H9 (cell line): ENCODE results near the gene VPS72. TPM values are rescaled to one million over a fixed set of nuclear protein-coding genes. Genes with fewer than 3 reads are reported as not detected.
A peak's percentile ranks its signal among the peaks of the same experiment; 100 is the strongest.

Experiments used
- DNase-seq: peaks from one replicate; pipeline ENCODE4 v3.0.0-alpha.2; 2017
- H2AFZ ChIP-seq: one replicate; pipeline ENCODE4 v1.6.1; 2013; ENCODE audit warnings: mild to moderate bottlenecking, low read length, control low read depth, moderate library complexity
- H2AK5ac ChIP-seq: 2 replicates; pipeline ENCODE4 v1.6.1; 2013; ENCODE audit warnings: low read length, control low read depth, mixed read lengths; ENCODE audit not compliant: insufficient read length
- H2BK120ac ChIP-seq: one replicate; pipeline ENCODE4 v1.6.1; 2013; ENCODE audit warnings: low read depth, mild to moderate bottlenecking, low read length, control low read depth, inconsistent platforms; ENCODE audit not compliant: poor library complexity, severe bottlenecking
- H2BK12ac ChIP-seq: 2 replicates; pipeline ENCODE4 v1.6.1; 2013; ENCODE audit warnings: low read length, control low read depth, mixed read lengths, low read depth; ENCODE audit not compliant: insufficient read length
- H2BK15ac ChIP-seq: 2 replicates; pipeline ENCODE4 v1.6.1; 2013; ENCODE audit warnings: low read depth, low read length, control low read depth
- H2BK20ac ChIP-seq: one replicate; pipeline ENCODE4 v1.6.1; 2013; ENCODE audit warnings: low read depth, mild to moderate bottlenecking, low read length, control low read depth, inconsistent platforms; ENCODE audit not compliant: poor library complexity, severe bottlenecking
- H2BK5ac ChIP-seq: 2 replicates; pipeline ENCODE4 v1.6.1; 2013; ENCODE audit warnings: low read length, control low read depth, mixed read lengths; ENCODE audit not compliant: insufficient read length
- H3K14ac ChIP-seq: 2 replicates; pipeline ENCODE4 v1.6.1; 2013; ENCODE audit warnings: low read length, control low read depth; ENCODE audit not compliant: insufficient read depth
- H3K18ac ChIP-seq: 2 replicates; pipeline ENCODE4 v1.6.1; 2013; ENCODE audit warnings: low read depth, mild to moderate bottlenecking, mixed read lengths, low read length, control low read depth; ENCODE audit not compliant: insufficient read length
- H3K23ac ChIP-seq: 2 replicates; pipeline ENCODE4 v1.6.1; 2013; ENCODE audit warnings: low read length, control low read depth, mixed read lengths, low read depth; ENCODE audit not compliant: insufficient read length
- H3K23me2 ChIP-seq: 2 replicates; pipeline ENCODE4 v1.6.1; 2013; ENCODE audit warnings: low read depth, mild to moderate bottlenecking, mixed read lengths, low read length, control low read depth; ENCODE audit not compliant: insufficient read length, poor library complexity, severe bottlenecking
- H3K27ac ChIP-seq: 2 replicates; pipeline ENCODE4 v1.5.1; 2013; ENCODE audit warnings: low read length, control low read depth, mixed read lengths, low read depth; ENCODE audit not compliant: insufficient read length
- H3K27me3 ChIP-seq: 2 replicates; pipeline ENCODE4 v1.6.1; 2013; ENCODE audit warnings: low read length, control low read depth, inconsistent platforms; ENCODE audit not compliant: insufficient read depth
- H3K4ac ChIP-seq: 2 replicates; pipeline ENCODE4 v1.6.1; 2013; ENCODE audit warnings: low read depth, mild to moderate bottlenecking, control low read depth, inconsistent platforms, low read length, moderate library complexity
- H3K4me1 ChIP-seq: 2 replicates; pipeline ENCODE4 v1.6.1; 2013; ENCODE audit warnings: low read length, control low read depth, inconsistent platforms; ENCODE audit not compliant: insufficient read depth
- H3K4me2 ChIP-seq: 2 replicates; pipeline ENCODE4 v1.6.1; 2013; ENCODE audit warnings: low read length, control low read depth, mixed read lengths; ENCODE audit not compliant: insufficient read length, insufficient read depth
- H3K56ac ChIP-seq: 2 replicates; pipeline ENCODE4 v1.6.1; 2013; ENCODE audit warnings: low read depth, mild to moderate bottlenecking, mixed read lengths, low read length, control low read depth; ENCODE audit not compliant: insufficient read length
- H3K79me1 ChIP-seq: 2 replicates; pipeline ENCODE4 v1.6.1; 2013; ENCODE audit warnings: low read depth, mild to moderate bottlenecking, moderate library complexity, low read length, control low read depth, inconsistent platforms; ENCODE audit not compliant: insufficient read depth, poor library complexity, severe bottlenecking
- H3K79me2 ChIP-seq: 2 replicates; pipeline ENCODE4 v1.6.1; 2013; ENCODE audit warnings: low read length, control low read depth, inconsistent platforms; ENCODE audit not compliant: insufficient read depth
- H3K9ac ChIP-seq: 2 replicates; pipeline ENCODE4 v1.6.1; 2013; ENCODE audit warnings: low read length, control low read depth, mixed read lengths; ENCODE audit not compliant: insufficient read length; ENCODE audit errors: extremely low read depth
- H3K9me3 ChIP-seq: one replicate; pipeline ENCODE4 v1.6.1; 2013; ENCODE audit warnings: low read depth, low read length, inconsistent platforms; ENCODE audit not compliant: control insufficient read depth
- H3T11ph ChIP-seq: one replicate; pipeline ENCODE4 v1.6.1; 2013; ENCODE audit warnings: mild to moderate bottlenecking, low read length, control low read depth, inconsistent platforms
- H4K20me1 ChIP-seq: one replicate; pipeline ENCODE4 v1.6.1; 2013; ENCODE audit not compliant: control insufficient read depth, insufficient read length, insufficient read depth
- H4K5ac ChIP-seq: 2 replicates; pipeline ENCODE4 v1.6.1; 2013; ENCODE audit warnings: low read depth, mild to moderate bottlenecking, mixed read lengths, low read length, control low read depth; ENCODE audit not compliant: insufficient read length
- H4K8ac ChIP-seq: replicated peaks from 2 replicates; pipeline ENCODE4 v1.6.1; 2013; ENCODE audit warnings: low read length, control low read depth, mixed read lengths, low read depth; ENCODE audit not compliant: insufficient read length
- H4K91ac ChIP-seq: 2 replicates; pipeline ENCODE4 v1.6.1; 2013; ENCODE audit warnings: low read depth, mild to moderate bottlenecking, moderate library complexity, mixed read lengths, low read length, control low read depth; ENCODE audit not compliant: insufficient read length
- H3K27ac Mint-ChIP-seq, 3 experiments: 2 replicates in 2 of 3; 3 replicates in 1 of 3; pipeline ENCODE4 v1.8.0; 2020 to 2021; ENCODE audit warnings: mixed read lengths in 3 of 3, mild to moderate bottlenecking in 1 of 3, moderate library complexity in 1 of 3
- H3K27me3 Mint-ChIP-seq: 2 replicates; pipeline ENCODE4 v1.8.0; 2021; ENCODE audit warnings: low read depth, mild to moderate bottlenecking, moderate library complexity, mixed read lengths
- H3K36me3 Mint-ChIP-seq, 3 experiments: 2 replicates in 2 of 3; 3 replicates in 1 of 3; pipeline ENCODE4 v1.8.0; 2020 to 2021; ENCODE audit warnings: low read depth in 3 of 3, mixed read lengths in 3 of 3; ENCODE audit not compliant: insufficient read depth in 1 of 3
- H3K4me1 Mint-ChIP-seq, 2 experiments: 2 replicates each; pipeline ENCODE4 v1.8.0; 2020; ENCODE audit warnings: mixed read lengths in 2 of 2
- H3K4me3 Mint-ChIP-seq, 2 experiments: 2 replicates in 1 of 2; 3 replicates in 1 of 2; pipeline ENCODE4 v1.8.0; 2020 to 2021; ENCODE audit warnings: mild to moderate bottlenecking in 2 of 2, mixed read lengths in 2 of 2, moderate library complexity in 1 of 2
- H3K9me3 Mint-ChIP-seq, 2 experiments: 2 replicates in 1 of 2; 3 replicates in 1 of 2; pipeline ENCODE4 v1.8.0; 2020; ENCODE audit warnings: mild to moderate bottlenecking in 2 of 2, mixed read lengths in 2 of 2, moderate library complexity in 1 of 2
- WGBS: extraction: QIAGEN DNeasy Blood & Tissue Kit; methylation state at CpG from one replicate; pipeline ENCODE4 v1.1.7; 2013; ENCODE audit warnings: missing lambda C conversion rate, low lambda C conversion rate, mixed read lengths; ENCODE audit not compliant: insufficient read length; ENCODE audit errors: extremely low coverage; 5-methylcytosine and 5-hydroxymethylcytosine counted together
- total RNA-seq: library from RNA; stranded (reverse); gene quantifications from 2 replicates; pipeline ENCODE4 v1.2.1, GENCODE V29; 2021
- TF ChIP-seq, protein P1 (sequence below): fragments of 200-600 bp; sonication (generic); conservative IDR thresholded peaks from 3 replicates; pipeline ENCODE4 v1.8.0; 2021; ENCODE audit warnings: antibody characterized with exemption, mild to moderate bottlenecking

Gene VPS72
- total RNA-seq, 1 experiment from 2014 or later, result 91.4 TPM

DNA sequence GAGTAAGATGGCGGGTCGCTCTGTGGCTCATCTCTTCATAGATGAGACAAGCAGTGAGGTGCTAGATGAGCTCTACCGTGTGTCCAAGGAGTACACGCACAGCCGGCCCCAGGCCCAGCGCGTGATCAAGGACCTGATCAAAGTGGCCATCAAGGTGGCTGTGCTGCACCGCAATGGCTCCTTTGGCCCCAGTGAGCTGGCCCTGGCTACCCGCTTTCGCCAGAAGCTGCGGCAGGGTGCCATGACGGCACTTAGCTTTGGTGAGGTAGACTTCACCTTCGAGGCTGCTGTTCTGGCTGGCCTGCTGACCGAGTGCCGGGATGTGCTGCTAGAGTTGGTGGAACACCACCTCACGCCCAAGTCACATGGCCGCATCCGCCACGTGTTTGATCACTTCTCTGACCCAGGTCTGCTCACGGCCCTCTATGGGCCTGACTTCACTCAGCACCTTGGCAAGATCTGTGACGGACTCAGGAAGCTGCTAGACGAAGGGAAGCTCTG lies 31.2 kb downstream of the VPS72 start:
- Mint-ChIP-seq H3K27me3 (no peaks in the 10 kb centered on the region), H3K36me3 (peaks cover 5 to 29% (median 21%) of the 10 kb centered on the region in 3 experiments; a peak in 6 of 7 replicates), H3K27ac (peak overlapping the region in 1 of 3 experiments; percentile 59; a peak in 1 of 7 replicates), H3K9me3 (no peaks in the 10 kb centered on the region; a peak in 1 of 5 replicates), H3K4me1 (peaks cover 9 to 10% of the 10 kb centered on the region in 2 experiments; a peak in 3 of 4 replicates), H3K4me3 (no peak overlapping the region)
- DNase-seq, result no peak
- H2AFZ ChIP-seq, result no peak overlapping the region
- H3K9ac ChIP-seq, result no peak overlapping the region
- no peak overlapping the region for H4K91ac ChIP-seq
- H3K9me3 ChIP-seq, result no peaks in the 10 kb centered on the region
- no peaks in the 10 kb centered on the region for H3K79me2 ChIP-seq
- H3K4ac ChIP-seq, result no peak overlapping the region
- H4K8ac ChIP-seq, result no peak overlapping the region
- H2BK12ac ChIP-seq, result no peak overlapping the region
- TF ChIP-seq, protein P1, sequence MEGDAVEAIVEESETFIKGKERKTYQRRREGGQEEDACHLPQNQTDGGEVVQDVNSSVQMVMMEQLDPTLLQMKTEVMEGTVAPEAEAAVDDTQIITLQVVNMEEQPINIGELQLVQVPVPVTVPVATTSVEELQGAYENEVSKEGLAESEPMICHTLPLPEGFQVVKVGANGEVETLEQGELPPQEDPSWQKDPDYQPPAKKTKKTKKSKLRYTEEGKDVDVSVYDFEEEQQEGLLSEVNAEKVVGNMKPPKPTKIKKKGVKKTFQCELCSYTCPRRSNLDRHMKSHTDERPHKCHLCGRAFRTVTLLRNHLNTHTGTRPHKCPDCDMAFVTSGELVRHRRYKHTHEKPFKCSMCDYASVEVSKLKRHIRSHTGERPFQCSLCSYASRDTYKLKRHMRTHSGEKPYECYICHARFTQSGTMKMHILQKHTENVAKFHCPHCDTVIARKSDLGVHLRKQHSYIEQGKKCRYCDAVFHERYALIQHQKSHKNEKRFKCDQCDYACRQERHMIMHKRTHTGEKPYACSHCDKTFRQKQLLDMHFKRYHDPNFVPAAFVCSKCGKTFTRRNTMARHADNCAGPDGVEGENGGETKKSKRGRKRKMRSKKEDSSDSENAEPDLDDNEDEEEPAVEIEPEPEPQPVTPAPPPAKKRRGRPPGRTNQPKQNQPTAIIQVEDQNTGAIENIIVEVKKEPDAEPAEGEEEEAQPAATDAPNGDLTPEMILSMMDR, result no peak
- no peak overlapping the region for H2BK20ac ChIP-seq
- no peak overlapping the region for H3T11ph ChIP-seq
- H3K56ac ChIP-seq, result no peak overlapping the region
- no peaks in the 10 kb centered on the region for H3K4me1 ChIP-seq
- H2AK5ac ChIP-seq, result no peak overlapping the region
- H3K27me3 ChIP-seq, result no peaks in the 10 kb centered on the region
- H4K5ac ChIP-seq, result no peak overlapping the region
- no peak overlapping the region for H3K4me2 ChIP-seq
- no peak overlapping the region for H3K14ac ChIP-seq
- no peak overlapping the region for H3K27ac ChIP-seq
- H2BK15ac ChIP-seq, result no peak overlapping the region
- no peak overlapping the region for H3K23ac ChIP-seq
- H2BK120ac ChIP-seq, result no peak overlapping the region
- H3K79me1 ChIP-seq, result no peaks in the 10 kb centered on the region
- H2BK5ac ChIP-seq, result no peak overlapping the region
- no peaks in the 10 kb centered on the region for H4K20me1 ChIP-seq
- no peak overlapping the region for H3K18ac ChIP-seq
- H3K23me2 ChIP-seq, result no peaks in the 10 kb centered on the region
- no CpG with 5 or more reads among the region's 22 CpGs for WGBS
